Stimulated activated CD4-positive, alpha-beta T cell treated with anti-CD3 and anti-CD28 coated beads, Interleukin-12 subunit alpha, Interleukin-12 subunit beta, amount 100 ng/mL, for 24 hours (primary cell): ENCODE results near the gene SELENOH.

Experiments used
- DNase-seq, 2 experiments: peaks; one replicate each; pipeline ENCODE4 v3.0.0-alpha.2; 2020; ENCODE audit warnings: low read depth in 2 of 2

Gene SELENOH

DNA sequence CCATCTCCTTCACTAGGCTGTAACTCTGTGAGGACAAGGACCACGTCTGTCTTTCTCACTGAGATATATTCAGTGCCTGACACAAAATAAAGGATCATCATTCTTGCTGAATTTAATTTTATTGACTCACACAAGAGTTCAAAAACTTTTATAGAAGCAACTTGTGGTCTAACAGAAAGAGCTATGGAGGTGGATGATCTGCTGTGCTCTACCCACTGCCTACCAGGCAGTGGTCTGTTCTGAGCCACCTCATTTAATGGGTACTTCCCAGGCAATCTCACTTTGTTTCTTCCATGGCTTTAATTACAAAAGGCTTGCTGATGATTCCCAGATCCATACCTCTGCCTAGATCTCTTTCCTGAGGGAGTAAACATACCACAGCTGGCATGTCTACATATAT is 5.6 kb downstream of the SELENOH start:
- DNase-seq, result no peak

DNA sequence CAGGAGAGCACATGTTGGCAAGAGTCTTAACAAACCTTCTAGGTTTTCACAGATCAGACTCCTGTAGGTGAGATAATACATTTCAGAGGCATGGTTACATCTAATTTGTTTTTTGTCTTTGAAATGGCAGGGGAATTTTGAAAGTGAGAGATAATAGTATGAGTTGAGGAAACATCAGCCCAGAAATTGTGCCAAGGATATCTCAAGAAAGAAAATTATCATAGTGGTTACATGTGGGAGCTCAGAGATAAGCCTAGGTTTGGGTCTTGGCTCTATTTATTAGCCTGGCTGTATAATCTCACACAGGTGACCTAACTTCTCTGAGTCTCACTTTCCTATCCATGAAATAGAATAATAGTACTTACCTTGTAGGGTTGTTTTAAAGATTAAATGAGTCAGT is 9.9 kb downstream of the SELENOH start:
- no peak for DNase-seq

DNA sequence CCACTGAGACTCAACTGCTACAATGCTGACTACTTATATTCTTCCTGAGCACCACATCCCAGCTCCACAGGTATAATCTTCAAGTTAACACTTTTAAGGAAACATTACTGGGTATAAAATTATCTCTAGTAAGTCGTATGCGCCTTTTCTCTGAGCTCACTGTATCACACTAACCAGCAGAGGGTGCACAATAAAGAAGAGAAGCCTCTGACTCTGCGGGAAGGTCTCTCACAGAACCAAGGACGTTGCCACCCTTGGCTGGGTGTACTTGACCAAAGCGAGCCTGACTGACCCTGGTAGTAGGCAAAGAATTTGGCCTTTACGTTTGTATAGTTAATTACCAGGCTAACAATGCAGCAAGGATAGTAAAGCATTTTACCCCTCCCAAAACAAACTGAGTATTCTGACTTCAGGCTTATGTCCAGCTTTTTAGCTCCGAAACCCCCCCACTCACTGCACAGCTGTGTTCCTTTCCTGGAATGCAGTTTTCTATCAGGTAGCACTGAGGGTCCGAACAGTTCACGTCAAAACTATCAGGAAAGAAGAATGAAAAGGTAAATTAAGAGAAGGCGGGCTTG is 10.5 kb downstream of the SELENOH start, which contains the start of gene BTBD18:
Gene BTBD18 (minus strand): TSS at position 144 of the 578 bp plus-strand sequence. CDS start 631 bp downstream, outside the sequence.
- DNase-seq, result no peak

DNA sequence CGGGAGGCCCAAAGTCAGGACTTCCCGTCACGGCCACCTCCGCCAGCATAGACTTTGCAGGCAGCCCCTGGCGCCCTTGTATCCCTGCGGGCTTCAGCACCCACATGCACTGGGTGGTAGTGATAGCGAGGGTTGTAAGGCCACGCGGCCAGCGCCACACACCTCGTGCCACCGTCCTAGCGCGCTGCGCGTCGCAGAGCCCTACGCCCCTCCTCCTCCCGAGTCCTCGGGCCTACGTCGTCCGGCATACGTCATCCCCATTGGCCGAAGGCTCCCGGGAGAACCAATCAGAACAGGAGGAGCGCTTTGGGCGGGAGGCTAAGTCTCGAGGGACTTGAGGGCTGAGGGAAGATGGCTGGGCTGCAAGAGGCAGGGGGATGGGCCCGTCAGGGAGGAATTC is 11.7 kb downstream of the SELENOH start:
- DNase-seq, result no peak

DNA sequence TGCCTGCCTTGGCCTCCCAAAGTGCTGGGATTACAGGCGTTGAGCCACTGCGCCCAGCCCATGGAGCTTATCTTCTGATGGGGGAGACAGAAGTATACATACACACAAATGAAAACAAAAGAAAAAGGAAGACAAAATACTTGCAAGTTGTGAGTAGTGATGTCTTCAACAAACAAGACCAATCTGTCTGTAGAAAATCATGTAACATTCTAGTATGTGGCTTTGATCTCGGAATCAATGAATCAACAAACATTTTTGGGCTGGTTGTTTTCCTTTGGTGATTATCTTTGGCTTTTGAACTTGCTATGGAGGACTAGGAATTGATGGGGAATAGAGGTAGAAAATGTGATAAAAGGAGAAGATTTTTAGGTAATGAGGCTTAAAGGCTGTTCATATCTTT is 16.9 kb downstream of the SELENOH start:
- DNase-seq, result no peak

DNA sequence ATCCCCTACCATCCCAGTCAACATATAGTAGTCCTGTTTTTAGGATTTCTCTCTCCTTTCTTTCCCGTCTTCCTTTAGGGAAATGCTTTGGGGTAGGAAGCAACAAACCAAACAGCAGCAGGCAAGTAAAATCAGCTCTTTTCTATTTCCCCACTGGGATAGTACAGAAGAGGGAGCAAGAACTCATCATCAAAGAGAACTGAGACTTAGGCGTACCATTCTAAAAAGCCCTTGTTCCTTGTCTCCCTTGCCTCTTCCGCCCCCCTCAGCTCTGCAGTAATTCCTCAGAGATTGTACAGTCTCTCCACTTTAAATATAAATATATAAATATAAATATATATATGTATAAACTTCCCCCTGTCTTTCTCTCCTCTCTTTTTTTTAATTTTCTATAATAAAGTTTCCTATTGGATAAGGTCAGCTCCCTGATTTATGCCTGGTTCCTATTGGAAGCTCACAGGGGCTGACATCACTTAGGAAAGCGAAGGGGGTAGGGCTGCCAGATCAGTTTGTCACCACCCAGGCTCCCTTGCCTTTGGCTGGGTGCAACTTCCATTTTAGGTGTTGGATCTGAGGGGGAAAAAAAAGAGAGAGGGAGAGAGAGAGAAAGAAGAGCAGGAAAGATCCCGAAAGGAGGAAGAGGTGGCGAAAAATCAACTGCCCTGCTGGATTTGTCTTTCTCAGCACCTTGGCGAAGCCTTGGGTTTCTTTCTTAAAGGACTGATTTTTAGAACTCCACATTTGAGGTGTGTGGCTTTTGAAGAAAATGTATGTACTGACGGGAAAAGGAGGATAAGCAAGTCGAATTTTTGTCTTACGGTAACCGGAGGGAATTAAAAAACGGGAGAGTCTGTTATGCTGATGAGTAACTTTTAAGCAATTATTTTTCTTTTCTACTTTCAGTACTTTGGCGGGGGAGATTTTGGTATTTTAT is 20.3 kb downstream of the SELENOH start, which contains the start of gene CTNND1:
Gene CTNND1 (plus strand): TSS at position 502 of the 934 bp plus-strand sequence. CDS start 29,677 bp downstream, outside the sequence.
- DNase-seq, result no peak

DNA sequence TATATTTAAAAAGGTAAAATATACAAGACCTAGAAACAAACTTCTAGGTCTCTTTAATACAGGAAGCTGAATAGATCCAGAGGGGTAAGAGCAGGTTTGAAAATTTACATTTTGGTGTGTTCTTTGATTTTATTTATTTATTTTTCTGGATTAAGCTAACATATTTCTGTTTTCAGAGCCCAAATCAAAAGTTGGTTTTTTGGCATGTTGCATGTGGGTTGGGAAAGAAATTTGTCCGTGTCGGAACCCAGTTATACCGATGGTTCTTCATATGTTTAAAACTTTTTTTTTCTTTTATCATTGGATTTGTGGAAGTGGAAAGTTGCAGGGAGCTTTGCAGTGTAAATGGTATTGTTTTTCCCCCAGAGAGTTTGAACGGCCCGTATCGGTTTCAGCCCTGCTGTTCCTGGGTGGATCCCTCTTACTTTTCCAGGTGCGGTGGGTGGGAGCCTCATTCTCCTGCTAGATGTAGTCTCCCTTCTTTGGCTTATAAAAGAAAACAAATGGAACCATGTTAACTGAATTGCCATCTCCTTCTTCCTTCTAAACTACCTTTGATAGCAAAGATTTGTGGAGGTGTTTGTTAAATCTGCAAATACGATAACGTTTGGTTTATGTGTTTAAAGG is 21.1 kb downstream of the SELENOH start:
- no peak for DNase-seq

DNA sequence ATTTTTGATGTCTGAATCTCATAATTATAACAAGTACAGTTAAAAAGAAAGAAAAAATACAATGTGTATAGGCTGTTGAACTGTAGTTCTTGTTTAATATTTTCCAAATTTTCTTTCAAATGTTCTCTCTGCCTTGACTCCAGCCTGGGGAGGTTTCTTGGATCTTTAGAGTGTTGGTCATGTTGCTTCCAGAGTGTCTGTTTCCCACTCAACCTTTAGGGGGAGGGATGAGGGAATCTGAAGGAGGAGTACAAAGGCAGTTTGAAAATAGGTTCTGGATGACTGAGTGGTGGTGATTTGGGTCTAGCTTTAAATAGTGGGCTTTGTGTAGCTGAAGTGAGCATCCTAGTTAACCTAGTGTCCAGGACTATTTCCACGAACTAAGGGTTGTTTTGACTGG is 22.3 kb downstream of the SELENOH start:
- DNase-seq, result no peak

DNA sequence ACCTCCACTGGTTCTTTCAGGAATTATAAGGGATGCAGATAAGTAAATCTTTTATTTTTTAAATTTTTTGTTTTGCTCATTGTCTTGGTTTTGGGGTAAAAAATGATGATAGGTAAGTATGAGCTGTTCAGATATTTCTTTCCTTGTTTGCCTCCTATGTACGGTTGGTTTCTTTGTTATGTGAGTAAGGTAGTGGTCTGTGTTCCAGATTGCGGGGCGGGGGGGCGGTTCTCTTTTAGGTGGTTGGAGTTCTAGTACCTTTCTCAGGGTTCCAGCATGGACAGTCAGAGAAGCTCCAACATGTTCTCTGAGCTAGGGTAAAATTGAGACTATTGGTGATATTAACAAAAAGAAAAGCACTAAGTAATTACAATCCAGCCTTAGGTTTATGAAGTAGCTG is 22.7 kb downstream of the SELENOH start:
- DNase-seq, result no peak

DNA sequence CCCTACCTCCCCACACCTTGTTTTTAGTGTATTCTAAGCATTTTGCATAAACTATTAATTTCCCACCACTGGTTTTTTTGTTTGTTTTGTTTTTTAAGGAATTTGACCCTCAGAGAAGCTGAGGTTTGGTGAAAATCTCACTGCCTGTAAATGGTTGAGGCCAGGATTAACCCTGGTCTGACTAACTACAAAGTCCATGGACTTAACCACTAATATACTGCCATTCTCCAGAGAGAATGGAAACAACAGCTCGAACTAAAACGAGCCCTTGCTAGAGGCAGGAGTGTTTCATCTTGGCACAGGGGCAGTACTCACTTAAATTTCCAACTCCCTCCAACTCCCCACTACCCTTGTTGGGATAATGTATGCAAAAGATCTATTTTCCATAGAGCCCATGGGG is 23.3 kb downstream of the SELENOH start:
- no peak for DNase-seq

DNA sequence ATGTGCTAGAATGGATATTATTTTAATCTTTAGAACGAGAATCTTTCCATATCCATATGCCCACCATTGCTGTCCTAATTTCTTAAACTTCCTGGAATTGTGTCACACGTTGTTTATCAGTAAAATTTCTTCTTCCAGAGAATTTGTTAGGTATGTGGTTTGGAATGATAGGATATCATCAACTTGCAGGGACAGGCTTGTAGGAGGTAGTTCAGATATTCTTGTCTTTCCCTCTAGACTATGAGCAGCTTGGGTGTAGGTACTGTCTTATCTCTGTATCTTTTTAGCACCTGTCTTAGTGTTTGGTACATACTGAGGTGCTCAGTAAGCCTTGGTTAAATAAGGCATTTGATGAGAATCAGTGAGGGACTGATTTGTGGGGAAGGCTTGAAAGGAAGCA is 23.7 kb downstream of the SELENOH start:
- DNase-seq, result no peak

DNA sequence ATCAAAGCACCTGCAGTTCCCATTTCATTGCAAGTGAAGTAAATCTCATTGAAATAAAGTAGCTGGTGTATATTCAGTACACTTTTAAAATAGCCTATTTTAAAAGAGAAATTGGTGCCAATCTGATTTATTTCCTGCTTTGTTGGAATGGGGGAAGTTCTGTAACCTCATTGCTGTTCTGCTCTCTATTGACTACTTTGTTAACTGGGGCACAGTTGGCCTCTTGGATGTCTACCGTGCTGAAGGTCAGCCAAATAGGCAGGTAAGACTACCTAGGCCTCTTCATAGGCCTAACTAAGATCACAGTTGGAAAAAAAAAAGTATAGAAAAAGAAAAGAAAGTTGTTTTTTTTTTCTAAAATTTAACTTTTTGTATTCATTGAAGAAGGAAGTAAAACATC is 29.5 kb downstream of the SELENOH start:
- no peak for DNase-seq

DNA sequence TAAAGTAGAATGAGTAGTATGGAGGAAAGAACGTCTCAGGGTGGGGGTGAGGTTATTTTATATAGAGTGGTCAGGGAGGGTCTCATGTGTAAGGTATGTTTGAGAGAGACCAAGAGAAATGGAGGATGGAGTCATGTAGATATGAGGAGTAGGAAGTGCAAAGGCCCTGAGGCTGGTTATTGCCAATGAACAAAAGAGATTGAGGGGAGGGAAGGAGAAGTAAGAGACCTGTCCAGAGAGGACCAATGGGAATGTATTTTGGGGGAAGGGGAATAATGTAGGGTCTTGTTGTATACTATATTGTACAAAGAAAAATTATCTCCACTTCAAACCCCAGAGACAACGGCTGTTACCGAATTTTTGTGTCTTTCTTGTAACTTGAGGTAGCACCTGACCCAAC is 30.1 kb downstream of the SELENOH start:
- DNase-seq, result no peak

DNA sequence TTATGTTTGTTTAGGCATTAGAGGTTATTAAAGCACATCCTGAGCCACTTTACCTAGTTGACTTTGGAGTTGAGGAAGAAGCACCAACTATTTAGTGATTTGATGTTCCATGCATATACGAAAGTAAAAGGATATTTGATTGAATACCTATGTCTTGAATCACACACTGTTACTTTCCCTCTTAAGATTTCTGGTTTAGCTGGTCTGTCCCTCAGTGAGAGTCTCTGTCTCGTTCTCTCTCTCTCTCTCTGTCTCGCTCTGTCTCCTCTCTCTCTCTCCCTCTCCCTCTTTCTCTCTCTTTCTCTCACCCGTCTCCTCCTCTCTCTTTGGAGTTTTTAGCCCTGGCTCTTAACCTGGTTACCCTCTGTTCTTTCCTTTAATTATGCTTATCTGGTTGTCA is 31.3 kb downstream of the SELENOH start:
- no peak for DNase-seq

DNA sequence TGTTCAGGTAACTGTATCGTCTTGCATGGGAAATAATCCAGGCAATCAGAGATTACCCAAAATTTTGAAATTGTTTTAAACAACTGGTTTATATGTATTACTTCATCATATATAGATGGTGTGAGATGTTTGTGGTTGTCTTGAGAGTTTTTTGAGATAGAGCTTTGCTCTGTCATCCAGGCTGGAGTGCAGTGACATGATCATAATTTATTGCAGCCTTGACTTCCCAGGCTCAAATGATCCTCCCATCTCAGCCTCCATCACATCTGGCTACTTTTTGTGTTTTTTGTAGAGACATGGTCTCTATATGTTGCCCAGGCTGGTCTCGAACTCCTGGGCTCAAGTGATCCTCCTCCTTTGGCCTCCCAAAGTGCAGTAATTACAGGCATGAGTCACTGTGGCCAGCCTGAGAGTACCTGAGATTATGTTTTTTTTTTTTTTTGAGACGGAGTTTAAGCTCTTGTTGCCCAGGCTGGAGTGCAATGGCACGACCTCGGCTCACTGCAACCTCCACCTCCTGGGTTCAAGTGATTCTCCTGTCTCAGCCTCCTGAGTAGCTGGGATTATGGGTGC is 31.8 kb downstream of the SELENOH start:
- DNase-seq, result no peak

DNA sequence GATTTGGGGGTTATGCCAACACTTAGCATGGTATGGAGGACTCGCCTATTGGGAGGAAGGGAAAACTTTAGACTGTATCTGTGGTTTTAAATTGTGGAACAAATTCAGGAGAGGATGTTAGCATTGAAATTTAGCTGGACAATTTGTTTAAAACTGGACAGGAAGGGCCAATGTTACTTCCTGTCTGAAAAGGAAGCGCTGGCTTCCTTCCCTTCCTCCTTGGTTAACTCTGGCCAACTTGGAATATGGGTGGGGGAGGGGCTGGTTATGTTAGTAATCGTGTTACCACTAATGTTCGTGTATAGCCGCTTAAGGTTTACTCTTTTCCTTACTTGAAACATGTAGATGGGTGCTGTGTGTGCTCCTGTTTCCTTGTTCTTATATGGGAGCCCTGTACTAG is 34.2 kb downstream of the SELENOH start:
- DNase-seq, result no peak

DNA sequence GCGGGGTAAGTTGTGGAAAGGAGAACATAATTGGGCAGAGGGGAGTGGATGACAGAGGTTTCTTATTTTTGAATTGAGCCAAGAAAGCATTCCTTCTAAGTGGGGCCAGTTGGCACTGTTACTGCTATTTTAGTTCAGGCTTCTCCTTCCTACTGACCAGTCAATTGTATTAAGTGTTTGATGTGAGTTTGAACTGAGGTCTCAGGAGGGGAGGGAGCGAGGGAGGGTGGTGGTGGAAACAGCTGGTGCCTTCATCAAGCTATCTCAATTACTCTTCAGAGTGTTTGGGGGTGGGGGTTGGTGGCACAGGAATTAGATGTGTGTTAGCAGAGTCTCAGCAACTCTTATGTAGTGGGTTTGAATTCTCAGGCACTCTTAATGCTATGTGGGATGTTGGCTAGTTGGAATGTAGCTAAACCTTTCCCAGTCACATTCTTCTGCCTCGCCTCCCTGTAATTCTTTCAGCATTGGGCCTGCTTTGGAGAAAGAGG is 34.8 kb downstream of the SELENOH start:
- DNase-seq, result no peak

DNA sequence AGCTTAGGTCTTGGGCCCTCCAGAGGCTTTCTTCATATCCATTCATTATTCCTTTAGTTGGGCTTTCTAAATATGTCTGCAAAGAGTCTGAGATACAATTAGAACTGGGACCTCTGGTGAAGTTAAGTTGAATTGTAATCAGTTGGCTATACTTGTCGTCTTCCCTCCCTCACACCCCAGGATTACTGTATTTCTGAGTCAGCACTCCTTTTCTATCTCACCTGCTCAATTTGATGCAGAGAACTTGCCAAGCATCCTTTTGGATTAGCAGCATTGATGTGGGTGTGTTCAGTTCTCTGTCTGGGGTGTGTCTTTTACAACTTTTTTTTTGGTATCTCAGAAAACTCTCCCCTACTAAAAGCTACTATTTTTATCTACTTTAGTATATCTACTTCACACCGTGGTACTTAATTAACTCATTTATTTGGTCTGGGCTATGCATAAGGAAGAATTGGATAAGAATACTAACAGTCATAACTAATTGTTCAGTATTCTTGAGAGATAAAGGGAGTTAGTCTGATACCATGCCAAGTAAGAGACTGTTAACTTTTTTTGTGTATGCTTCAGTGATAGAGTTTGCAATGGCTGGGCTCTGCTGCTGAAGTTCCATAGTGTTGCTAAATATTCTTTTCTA is 35.4 kb downstream of the SELENOH start:
- no peak for DNase-seq

DNA sequence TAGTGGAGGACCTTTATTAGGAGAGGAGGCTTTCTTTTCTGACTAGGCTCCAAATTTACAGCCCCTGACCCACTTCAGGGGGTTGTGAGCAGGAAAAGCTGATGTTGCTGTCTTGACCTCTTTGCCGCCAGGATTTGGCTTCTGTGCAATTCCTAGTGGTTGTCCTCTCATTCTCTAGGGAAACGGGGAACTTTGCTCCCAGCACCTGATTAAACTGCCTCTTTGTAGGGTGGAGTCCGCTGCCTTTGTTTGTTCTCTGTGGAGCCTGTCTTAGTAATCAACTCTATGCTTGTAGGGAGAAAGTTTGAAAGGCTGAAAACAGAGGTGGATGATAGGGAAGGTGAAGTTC is 36.7 kb downstream of the SELENOH start:
- DNase-seq, result no peak

DNA sequence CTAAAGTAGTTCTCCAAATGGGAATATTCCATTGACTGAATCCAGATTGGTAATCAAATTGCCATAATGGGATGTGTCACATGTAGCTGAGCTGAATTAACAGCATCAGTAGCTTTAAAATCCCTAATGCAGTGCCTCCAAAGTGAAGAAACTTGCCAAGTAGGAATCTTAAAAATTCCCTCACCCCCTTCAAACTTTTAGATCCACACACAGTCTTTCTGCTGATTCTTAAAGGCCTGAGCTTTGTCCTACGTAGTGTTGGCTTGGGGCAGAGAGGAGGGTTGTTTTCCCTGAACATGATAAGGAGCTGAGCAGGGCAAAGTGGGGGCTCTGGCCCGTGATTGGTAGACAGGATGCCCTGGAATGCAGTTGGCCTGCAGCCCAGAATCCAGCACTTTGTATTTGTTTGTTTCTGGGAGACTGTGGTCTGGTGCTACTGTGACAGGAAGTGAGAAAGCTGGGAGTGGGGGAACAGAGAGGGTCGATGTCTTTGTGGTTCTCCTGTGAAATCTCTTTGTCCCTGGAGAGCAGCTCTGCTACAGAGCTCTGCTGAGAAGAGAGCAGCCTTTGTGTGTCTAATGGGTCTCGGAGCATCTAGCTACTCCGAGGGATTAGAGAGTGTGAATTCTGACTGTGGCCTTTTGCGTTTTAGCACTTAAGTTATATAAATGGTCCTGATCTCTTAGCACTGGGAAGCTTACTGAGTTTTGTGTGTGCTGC is 37.2 kb downstream of the SELENOH start:
- no peak for DNase-seq

DNA sequence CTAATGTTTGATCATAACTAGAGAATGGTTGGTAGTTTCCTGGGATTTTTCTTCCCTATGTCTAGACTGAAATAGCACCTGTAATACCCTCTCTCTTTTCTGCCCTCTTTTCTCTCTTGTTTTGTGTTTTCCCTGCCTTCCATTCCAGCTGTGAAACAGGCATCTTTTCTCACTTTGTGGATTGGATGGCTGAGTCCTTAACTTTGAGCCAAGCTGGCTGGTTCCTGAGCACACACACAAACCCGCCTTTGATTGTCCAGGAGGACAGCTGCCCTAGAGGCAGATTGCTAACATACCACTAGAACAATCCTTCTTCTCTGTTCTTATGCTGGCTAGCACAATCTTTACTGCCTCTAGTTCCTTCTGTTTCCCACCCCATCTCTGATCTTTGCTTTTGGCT is 38.0 kb downstream of the SELENOH start:
- DNase-seq, result no peak
